Cardiac fibroblast (primary cell): ENCODE measurements around the gene TTN.

Source experiments
- DNase-seq, 2 donors: peaks; one replicate each; pipeline versions ENCODE4 v3.0.0 to v3.0.0-alpha.2; 2010; ENCODE audit warnings: low read depth in 2 of 2
- H3K4me3 ChIP-seq, 2 donors: replicated peaks in 1 of 2; 1 replicate in 1 of 2; 2 replicates in 1 of 2; pipeline ENCODE4 v1.5.1; 2011; ENCODE audit warnings: low read depth in 2 of 2, low read length in 2 of 2, mild to moderate bottlenecking in 2 of 2, moderate library complexity in 1 of 2
- TF ChIP-seq, protein P1 (sequence below): IDR thresholded peaks from one replicate; pipeline ENCODE4 v1.5.1; 2011; ENCODE audit warnings: low read depth, mild to moderate bottlenecking, low read length, inconsistent platforms

The TTN gene

DNA sequence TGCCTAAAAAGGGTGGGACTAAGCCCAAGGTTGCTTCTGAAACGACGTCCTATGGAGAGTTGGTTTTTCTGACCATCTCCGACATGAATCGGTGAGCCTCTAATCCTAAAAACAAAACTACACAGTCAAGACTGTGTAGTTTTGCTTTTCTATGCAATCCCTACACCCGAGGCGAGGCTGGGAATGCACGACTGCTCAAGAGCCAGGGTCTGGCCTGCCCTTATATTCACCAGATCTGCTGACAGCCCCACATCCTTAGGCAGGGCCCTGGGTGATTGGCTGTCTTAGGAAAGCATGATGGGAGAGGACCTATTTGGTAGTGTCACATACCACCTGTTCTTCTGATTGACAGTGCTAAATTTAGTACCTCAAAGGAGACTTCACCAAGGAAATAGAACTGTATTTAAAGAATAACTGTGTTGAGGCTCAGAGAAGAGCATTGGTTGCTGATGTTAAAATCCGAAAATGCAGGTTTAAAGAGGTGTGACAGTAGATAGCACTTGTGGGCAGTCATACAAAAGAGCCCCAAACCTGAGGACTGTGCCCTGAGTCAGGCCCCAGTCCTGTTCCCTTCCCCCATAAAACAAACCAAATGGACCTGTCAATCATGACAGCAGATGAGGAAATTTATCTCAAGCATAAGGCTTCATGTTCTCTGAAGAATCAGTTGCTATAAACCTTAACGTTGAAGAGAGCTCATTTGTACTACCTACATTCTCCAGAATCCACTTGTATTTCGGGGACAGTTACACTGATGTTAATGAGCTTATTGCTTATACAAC is at the start of gene TTN:
TSS of gene TTN (minus strand) at position 197 of the 782 bp plus-strand sequence. CDS start 2,781 bp downstream, outside the sequence.
- H3K4me3 ChIP-seq: no peak within 1 kb of the TSS
- TF ChIP-seq, protein P1, sequence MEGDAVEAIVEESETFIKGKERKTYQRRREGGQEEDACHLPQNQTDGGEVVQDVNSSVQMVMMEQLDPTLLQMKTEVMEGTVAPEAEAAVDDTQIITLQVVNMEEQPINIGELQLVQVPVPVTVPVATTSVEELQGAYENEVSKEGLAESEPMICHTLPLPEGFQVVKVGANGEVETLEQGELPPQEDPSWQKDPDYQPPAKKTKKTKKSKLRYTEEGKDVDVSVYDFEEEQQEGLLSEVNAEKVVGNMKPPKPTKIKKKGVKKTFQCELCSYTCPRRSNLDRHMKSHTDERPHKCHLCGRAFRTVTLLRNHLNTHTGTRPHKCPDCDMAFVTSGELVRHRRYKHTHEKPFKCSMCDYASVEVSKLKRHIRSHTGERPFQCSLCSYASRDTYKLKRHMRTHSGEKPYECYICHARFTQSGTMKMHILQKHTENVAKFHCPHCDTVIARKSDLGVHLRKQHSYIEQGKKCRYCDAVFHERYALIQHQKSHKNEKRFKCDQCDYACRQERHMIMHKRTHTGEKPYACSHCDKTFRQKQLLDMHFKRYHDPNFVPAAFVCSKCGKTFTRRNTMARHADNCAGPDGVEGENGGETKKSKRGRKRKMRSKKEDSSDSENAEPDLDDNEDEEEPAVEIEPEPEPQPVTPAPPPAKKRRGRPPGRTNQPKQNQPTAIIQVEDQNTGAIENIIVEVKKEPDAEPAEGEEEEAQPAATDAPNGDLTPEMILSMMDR: no peak
- DNase-seq: no peak

DNA sequence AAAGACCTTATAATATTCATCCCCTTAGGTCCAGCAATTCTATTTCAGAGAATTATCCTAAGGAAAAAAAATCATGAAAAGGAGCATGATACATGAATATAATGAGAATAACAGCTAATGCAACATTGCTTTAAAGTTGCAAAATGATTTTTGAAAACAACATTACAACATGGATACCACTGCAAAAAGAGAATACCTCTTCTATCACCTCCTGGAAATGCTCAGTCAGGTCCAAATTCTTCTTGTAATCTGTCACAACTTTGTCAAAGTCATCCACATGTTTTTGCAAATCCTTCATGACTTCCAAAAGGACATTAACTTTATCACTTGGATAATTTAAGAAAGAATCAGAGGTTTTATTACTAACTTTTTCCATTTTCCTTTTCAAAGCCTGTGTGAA is 47.9 kb upstream of the TTN start:
- TF ChIP-seq, protein P1: no peak
- DNase-seq: peak in 1 of 2 donors; percentile 34
- no peak overlapping the region for H3K4me3 ChIP-seq

DNA sequence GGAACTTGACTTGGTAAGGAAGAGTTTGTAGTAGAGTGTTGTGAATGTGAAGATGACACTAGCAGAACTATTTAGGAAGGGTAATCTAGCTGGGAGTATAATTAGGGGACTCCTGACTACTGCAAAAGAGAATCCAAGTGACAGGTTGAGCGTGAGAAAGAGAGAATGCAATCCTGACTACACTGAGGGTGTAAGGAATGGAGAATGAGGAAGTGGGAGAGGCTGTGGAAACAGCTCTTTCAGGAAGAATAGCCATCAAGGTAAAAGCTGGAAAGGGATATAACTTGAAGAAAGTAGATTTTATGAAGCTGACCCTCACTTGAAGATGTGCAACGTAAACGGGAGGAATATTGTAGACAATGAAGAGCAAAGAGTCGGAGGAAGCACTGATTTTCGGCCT is 41.1 kb upstream of the TTN start:
- DNase-seq: no peak
- no peak overlapping the region for H3K4me3 ChIP-seq
- TF ChIP-seq, protein P1: no peak

DNA sequence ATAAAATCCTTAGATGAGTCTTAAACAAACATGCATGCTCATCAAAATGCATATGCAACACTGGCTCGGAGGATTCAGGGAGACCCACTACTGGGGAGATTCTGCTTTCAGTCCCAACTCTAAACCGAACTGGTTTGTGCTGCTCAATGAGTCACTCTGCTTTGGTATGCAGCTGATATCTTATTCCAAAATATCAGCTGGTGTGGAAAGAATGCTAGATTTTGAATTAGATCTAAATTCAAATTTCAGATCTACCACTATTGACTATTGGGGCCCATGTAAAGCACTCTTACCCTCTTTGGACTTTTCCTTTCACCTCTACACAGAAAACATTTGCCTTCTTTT is 39.2 kb upstream of the TTN start:
- H3K4me3 ChIP-seq: no peak overlapping the region
- TF ChIP-seq, protein P1: no peak
- no peak for DNase-seq

DNA sequence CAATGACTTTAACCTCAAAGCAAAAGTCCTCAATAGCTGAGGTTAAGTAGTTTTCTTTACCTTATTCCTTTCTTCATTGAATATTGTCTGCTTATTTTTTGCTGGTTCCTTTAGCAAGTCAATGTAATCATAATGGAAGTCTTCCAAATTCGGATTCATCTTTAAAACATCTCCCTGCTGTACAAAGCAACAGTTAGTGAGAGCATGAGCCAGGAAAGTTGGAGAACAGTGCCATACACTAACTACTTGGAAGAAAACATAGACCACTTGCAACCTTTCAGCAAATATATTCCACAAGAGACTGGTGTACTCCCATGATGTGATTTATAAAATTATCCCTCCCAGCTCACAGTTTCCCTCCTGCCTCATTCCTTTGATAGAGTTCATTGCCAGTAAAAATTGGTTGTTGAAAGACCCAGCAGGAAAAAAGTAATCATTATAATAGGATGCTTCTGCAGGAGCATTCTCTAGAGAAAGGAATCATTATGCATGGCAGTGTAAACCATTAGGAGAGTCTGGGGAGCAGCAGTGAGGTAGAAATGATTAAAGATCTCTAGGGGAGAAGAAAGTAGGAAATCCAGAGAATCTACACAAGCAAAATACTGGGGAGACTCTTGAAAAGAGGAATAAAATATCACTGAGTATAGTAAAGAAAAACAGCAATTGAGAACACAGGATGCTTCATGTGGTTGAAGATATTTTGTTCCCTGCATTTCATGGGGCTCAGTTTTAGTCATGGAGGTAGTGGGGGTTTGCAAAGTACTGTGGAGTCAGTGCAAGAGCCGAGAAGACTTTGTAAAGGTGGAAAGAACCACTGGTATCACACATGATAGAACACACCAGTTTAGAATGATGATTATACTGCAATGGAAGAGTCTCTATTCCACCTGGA is 38.6 kb upstream of the TTN start:
- DNase-seq: peak; percentile 74 to 80
- no peak overlapping the region for H3K4me3 ChIP-seq
- TF ChIP-seq, protein P1: no peak

DNA sequence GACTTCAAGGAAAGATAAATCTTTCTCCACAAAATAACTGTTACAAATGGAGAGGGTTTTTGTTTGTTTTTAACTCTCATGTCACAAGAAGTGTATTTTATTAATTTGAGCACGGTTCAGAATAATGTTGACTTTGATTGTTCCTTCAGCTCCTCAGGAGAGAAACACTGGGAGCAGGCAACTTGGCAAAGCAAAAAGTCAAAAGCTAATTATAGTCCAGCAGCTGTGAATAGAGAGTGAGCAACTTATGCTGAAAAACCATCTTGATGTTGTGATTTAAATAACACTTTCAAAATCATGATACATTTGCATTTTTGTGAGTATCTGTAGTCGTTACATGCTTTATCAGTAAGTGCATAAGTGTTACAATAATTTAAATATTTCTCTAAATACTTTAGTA is 37.5 kb upstream of the TTN start:
- no peak for DNase-seq
- TF ChIP-seq, protein P1: no peak
- H3K4me3 ChIP-seq: no peak overlapping the region
